ENCODE results near the gene ASL. TPM values are rescaled to one million over a fixed set of nuclear protein-coding genes. Genes with fewer than 3 reads are reported as not detected.
A peak's percentile ranks its signal among the peaks of the same experiment; 100 is the strongest.
"Not testable (repeated sequence)": the region's sequence is repeated elsewhere in the genome, so short reads cannot be mapped to it uniquely, and the experiment has no call there.

Gene ASL
- total and polyA plus RNA-seq, 4 donors: 10.4 to 33.2 (median 25.3) TPM

- no CpG with 5 or more reads among the region's 1 CpG for WGBS (ENCODE audit: insufficient coverage)
- no peak for DNase-seq (ENCODE audit: low read depth in 4 of 6, low spot score in 6 of 6)
- Histone ChIP-seq H3K4me1 (ENCODE audit: control insufficient read depth, insufficient read depth, low read length) (no peaks in the 10 kb centered on the region), H3K9me3 (ENCODE audit: control insufficient read depth, insufficient read depth, low read length) (no peaks in the 10 kb centered on the region), H3K27ac (ENCODE audit: low read depth, low read length) (no peak overlapping the region), H3K4me3 (ENCODE audit: low read depth, low read length) (no peak overlapping the region), H3K36me3 (ENCODE audit: control insufficient read depth, insufficient read depth, low read length) (no peaks in the 10 kb centered on the region), H3K27me3 (ENCODE audit: control insufficient read depth, insufficient read depth, low read length) (no peaks in the 10 kb centered on the region)
Measured at GRCh38 chr7:66070222-66070621, 5.4 kb upstream of the ASL start.

- peaks cover 13% of the 10 kb centered on the region for H3K4me1 ChIP-seq (ENCODE audit: control insufficient read depth, insufficient read depth, low read length)
- H3K27ac ChIP-seq (ENCODE audit: low read depth, low read length); H3K4me3 ChIP-seq (ENCODE audit: low read depth, low read length); DNase-seq (ENCODE audit: low read depth in 4 of 6, low spot score in 6 of 6); H3K36me3 ChIP-seq (ENCODE audit: control insufficient read depth, insufficient read depth, low read length); H3K9me3 ChIP-seq (ENCODE audit: control insufficient read depth, insufficient read depth, low read length); H3K27me3 ChIP-seq (ENCODE audit: control insufficient read depth, insufficient read depth, low read length): not testable (repeated sequence)
- WGBS (ENCODE audit: insufficient coverage): 86% methylated on average over 3 of the region's 7 CpGs
Measured at GRCh38 chr7:66072208-66072607, 3.4 kb upstream of the ASL start.

- H3K27ac ChIP-seq (ENCODE audit: low read depth, low read length): no peak overlapping the region
Measured at GRCh38 chr7:66076462-66077329, 1.1 kb downstream of the ASL start.

GRCh38 chr7:66078067-66078466 is 2.4 kb downstream of the ASL start:
- Histone ChIP-seq H3K27me3 (ENCODE audit: control insufficient read depth, insufficient read depth, low read length) (no peaks in the 10 kb centered on the region), H3K9me3 (ENCODE audit: control insufficient read depth, insufficient read depth, low read length) (no peaks in the 10 kb centered on the region), H3K27ac (ENCODE audit: low read depth, low read length) (no peak overlapping the region), H3K36me3 (ENCODE audit: control insufficient read depth, insufficient read depth, low read length) (peaks cover 40% of the 10 kb centered on the region), H3K4me3 (ENCODE audit: low read depth, low read length) (no peak overlapping the region), H3K4me1 (ENCODE audit: control insufficient read depth, insufficient read depth, low read length) (peaks cover 17% of the 10 kb centered on the region)
- 85% methylated on average over 5 of the region's 5 CpGs for WGBS (ENCODE audit: insufficient coverage)
- no peak for DNase-seq (ENCODE audit: low read depth in 4 of 6, low spot score in 6 of 6)

More at GRCh38 chr7:66076462-66077329, 1.1 kb downstream of the ASL start:
- WGBS (ENCODE audit: insufficient coverage): 77% methylated on average over 11 of the region's 11 CpGs
- Histone ChIP-seq H3K9me3 (ENCODE audit: control insufficient read depth, insufficient read depth, low read length) (no peaks in the 10 kb centered on the region), H3K27me3 (ENCODE audit: control insufficient read depth, insufficient read depth, low read length) (no peaks in the 10 kb centered on the region), H3K36me3 (ENCODE audit: control insufficient read depth, insufficient read depth, low read length) (peaks cover 26% of the 10 kb centered on the region), H3K4me1 (ENCODE audit: control insufficient read depth, insufficient read depth, low read length) (peaks cover 17% of the 10 kb centered on the region), H3K4me3 (ENCODE audit: low read depth, low read length) (peak overlapping the region; percentile 69)
- DNase-seq (ENCODE audit: low read depth in 4 of 6, low spot score in 6 of 6): no peak

GRCh38 chr7:66082083-66082482 is 6.5 kb downstream of the ASL start:
- Histone ChIP-seq H3K27ac (ENCODE audit: low read depth, low read length) (no peak overlapping the region), H3K36me3 (ENCODE audit: control insufficient read depth, insufficient read depth, low read length) (peaks cover 64% of the 10 kb centered on the region), H3K9me3 (ENCODE audit: control insufficient read depth, insufficient read depth, low read length) (no peaks in the 10 kb centered on the region), H3K4me3 (ENCODE audit: low read depth, low read length) (no peak overlapping the region), H3K4me1 (ENCODE audit: control insufficient read depth, insufficient read depth, low read length) (peaks cover 14% of the 10 kb centered on the region), H3K27me3 (ENCODE audit: control insufficient read depth, insufficient read depth, low read length) (no peaks in the 10 kb centered on the region)
- no peak for DNase-seq (ENCODE audit: low read depth in 4 of 6, low spot score in 6 of 6)
- WGBS (ENCODE audit: insufficient coverage): 100% methylated on average over 6 of the region's 6 CpGs

- no peaks in the 10 kb centered on the region for H3K27me3 ChIP-seq (ENCODE audit: control insufficient read depth, insufficient read depth, low read length)
- WGBS (ENCODE audit: insufficient coverage): 97% methylated on average over 16 of the region's 16 CpGs
- no peaks in the 10 kb centered on the region for H3K9me3 ChIP-seq (ENCODE audit: control insufficient read depth, insufficient read depth, low read length)
- no peak for DNase-seq (ENCODE audit: low read depth in 4 of 6, low spot score in 6 of 6)
- H3K27ac ChIP-seq (ENCODE audit: low read depth, low read length): no peak overlapping the region
- peaks cover 13% of the 10 kb centered on the region for H3K4me1 ChIP-seq (ENCODE audit: control insufficient read depth, insufficient read depth, low read length)
- peaks cover 71% of the 10 kb centered on the region for H3K36me3 ChIP-seq (ENCODE audit: control insufficient read depth, insufficient read depth, low read length)
- no peak overlapping the region for H3K4me3 ChIP-seq (ENCODE audit: low read depth, low read length)
Measured at GRCh38 chr7:66082886-66083415, 7.3 kb downstream of the ASL start.

GRCh38 chr7:66083677-66084076 is 8.1 kb downstream of the ASL start:
- peaks cover 11% of the 10 kb centered on the region for H3K4me1 ChIP-seq (ENCODE audit: control insufficient read depth, insufficient read depth, low read length)
- no peaks in the 10 kb centered on the region for H3K27me3 ChIP-seq (ENCODE audit: control insufficient read depth, insufficient read depth, low read length)
- peaks cover 67% of the 10 kb centered on the region for H3K36me3 ChIP-seq (ENCODE audit: control insufficient read depth, insufficient read depth, low read length)
- H3K27ac ChIP-seq (ENCODE audit: low read depth, low read length): no peak overlapping the region
- WGBS (ENCODE audit: insufficient coverage): 67% methylated on average over 2 of the region's 2 CpGs
- no peaks in the 10 kb centered on the region for H3K9me3 ChIP-seq (ENCODE audit: control insufficient read depth, insufficient read depth, low read length)
- DNase-seq (ENCODE audit: low read depth in 4 of 6, low spot score in 6 of 6): no peak
- no peak overlapping the region for H3K4me3 ChIP-seq (ENCODE audit: low read depth, low read length)

- peaks cover 11% of the 10 kb centered on the region for H3K4me1 ChIP-seq (ENCODE audit: control insufficient read depth, insufficient read depth, low read length)
- no peaks in the 10 kb centered on the region for H3K9me3 ChIP-seq (ENCODE audit: control insufficient read depth, insufficient read depth, low read length)
- WGBS (ENCODE audit: insufficient coverage): 67% methylated on average over 25 of the region's 32 CpGs
- no peak overlapping the region for H3K27ac ChIP-seq (ENCODE audit: low read depth, low read length)
- H3K36me3 ChIP-seq (ENCODE audit: control insufficient read depth, insufficient read depth, low read length): peaks cover 48% of the 10 kb centered on the region
- no peak overlapping the region for H3K4me3 ChIP-seq (ENCODE audit: low read depth, low read length)
- no peak for DNase-seq (ENCODE audit: low read depth in 4 of 6, low spot score in 6 of 6)
- no peaks in the 10 kb centered on the region for H3K27me3 ChIP-seq (ENCODE audit: control insufficient read depth, insufficient read depth, low read length)
Measured at GRCh38 chr7:66088861-66089838, 13.5 kb downstream of the ASL start.

- Histone ChIP-seq H3K9me3 (ENCODE audit: control insufficient read depth, insufficient read depth, low read length) (no peaks in the 10 kb centered on the region), H3K27me3 (ENCODE audit: control insufficient read depth, insufficient read depth, low read length) (no peaks in the 10 kb centered on the region), H3K4me3 (ENCODE audit: low read depth, low read length) (no peak overlapping the region), H3K4me1 (ENCODE audit: control insufficient read depth, insufficient read depth, low read length) (no peaks in the 10 kb centered on the region), H3K36me3 (ENCODE audit: control insufficient read depth, insufficient read depth, low read length) (peaks cover 35% of the 10 kb centered on the region), H3K27ac (ENCODE audit: low read depth, low read length) (no peak overlapping the region)
- DNase-seq (ENCODE audit: low read depth in 4 of 6, low spot score in 6 of 6): no peak
- WGBS (ENCODE audit: insufficient coverage): 98% methylated on average over 19 of the region's 19 CpGs
Measured at GRCh38 chr7:66092654-66093053, 17.0 kb downstream of the ASL start.

Measured in spinal cord (tissue), 10 donors.